Colonic mucosa (tissue), 4 donors: ENCODE results near the gene ALPK3. TPM values are rescaled to one million over a fixed set of nuclear protein-coding genes. Genes with fewer than 3 reads are reported as not detected.

Experiments used
- DNase-seq: peaks from one replicate; pipeline ENCODE4 v3.0.0-alpha.2; 2020
- H3K27ac ChIP-seq: fragments of 200-600 bp; one replicate; pipeline ENCODE4 v1.8.0; 2021
- H3K27me3 ChIP-seq: fragments of 200-600 bp; one replicate; pipeline ENCODE4 v1.8.0; 2021
- H3K36me3 ChIP-seq: fragments of 200-600 bp; one replicate; pipeline ENCODE4 v1.8.0; 2021
- H3K4me1 ChIP-seq: fragments of 200-600 bp; one replicate; pipeline ENCODE4 v1.8.0; 2021; ENCODE audit warnings: mild to moderate bottlenecking
- H3K4me3 ChIP-seq: fragments of 200-600 bp; one replicate; pipeline ENCODE4 v1.8.0; 2021
- H3K9ac ChIP-seq, 2 donors: one replicate each; pipeline ENCODE4 v1.7.0; 2013; ENCODE audit warnings: control low read depth in 2 of 2, low read depth in 2 of 2, low read length in 2 of 2
- H3K9me3 ChIP-seq: fragments of 200-600 bp; one replicate; pipeline ENCODE4 v1.8.0; 2021
- CTCF ChIP-seq: fragments of 200-600 bp; IDR thresholded peaks from one replicate; pipeline ENCODE4 v1.8.0; 2022; ENCODE audit warnings: antibody characterized with exemption, mild to moderate bottlenecking
- intact Hi-C: fragments of 100-400 bp; cut with DNase I; formaldehyde crosslinking; loops from one replicate; pipeline ENCODE4 v1.14.1; 2022
- total RNA-seq, 2 donors: library from RNA; stranded (reverse); fragmentation: NEBNext Ultra II Directional in 1 of 2; extraction: Animal tissue kit (Norgen Biotek cat#: 25700) in 1 of 2; gene quantifications; one replicate each; pipeline ENCODE4 v1.2.1, GENCODE V29; 2021
- donor health status: healthy.
- donor health status: DM: no; HTN: no; CAD: no.
- donor health status: DM: no; HTN: no; CAD: no.

ALPK3 gene
- total RNA-seq, 2 donors from 2014 or later = 0.74 to 2.4 TPM

GRCh38 chr15:84813435-84813834, 3.7 kb upstream of the ALPK3 start:
- Histone ChIP-seq H3K27me3 (no peaks in the 10 kb centered on the region), H3K9ac (no peak overlapping the region), H3K27ac (no peak overlapping the region), H3K4me1 (no peaks in the 10 kb centered on the region), H3K36me3 (no peaks in the 10 kb centered on the region), H3K9me3 (no peaks in the 10 kb centered on the region), H3K4me3 (no peak overlapping the region)
- TF ChIP-seq CTCF = no peak
- DNase-seq = no peak
- intact Hi-C loops = no loop called here

DNA sequence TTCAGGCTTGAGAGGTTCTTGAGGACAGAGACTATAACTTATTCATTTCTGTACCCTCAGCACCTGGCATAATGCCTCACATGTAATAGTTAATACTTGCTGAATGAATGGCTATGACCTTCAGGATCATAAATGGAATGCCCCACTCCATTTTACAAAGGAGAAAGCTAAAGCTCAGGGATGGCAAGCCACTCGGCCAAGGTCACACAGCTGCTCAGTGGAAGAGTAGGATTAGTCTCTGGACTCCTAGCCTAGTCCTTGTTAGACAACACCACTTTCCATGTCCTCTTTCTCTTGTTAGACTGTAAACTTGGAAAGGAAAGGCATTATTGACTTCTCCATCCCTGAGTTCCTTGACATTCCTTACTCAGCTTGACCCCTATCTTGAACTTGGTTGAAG, 3.2 kb upstream of the ALPK3 start:
- no peak for DNase-seq
- no peak overlapping the region for H3K9ac ChIP-seq
- no peaks in the 10 kb centered on the region for H3K36me3 ChIP-seq
- no peak overlapping the region for H3K4me3 ChIP-seq
- no peak overlapping the region for H3K27ac ChIP-seq
- H3K27me3 ChIP-seq = no peaks in the 10 kb centered on the region
- no peaks in the 10 kb centered on the region for H3K9me3 ChIP-seq
- H3K4me1 ChIP-seq = no peaks in the 10 kb centered on the region
- TF ChIP-seq CTCF = no peak
- intact Hi-C loops = no loop called here

- no peaks in the 10 kb centered on the region for H3K27me3 ChIP-seq
- intact Hi-C loops = no loop called here
- no peak overlapping the region for H3K4me3 ChIP-seq
- no peak for DNase-seq
- no peak for TF ChIP-seq CTCF
- H3K9ac ChIP-seq = no peak overlapping the region
- H3K9me3 ChIP-seq = no peaks in the 10 kb centered on the region
- no peak overlapping the region for H3K27ac ChIP-seq
- H3K36me3 ChIP-seq = no peaks in the 10 kb centered on the region
- no peaks in the 10 kb centered on the region for H3K4me1 ChIP-seq
Measured at GRCh38 chr15:84814916-84815315, 2.2 kb upstream of the ALPK3 start.

DNA sequence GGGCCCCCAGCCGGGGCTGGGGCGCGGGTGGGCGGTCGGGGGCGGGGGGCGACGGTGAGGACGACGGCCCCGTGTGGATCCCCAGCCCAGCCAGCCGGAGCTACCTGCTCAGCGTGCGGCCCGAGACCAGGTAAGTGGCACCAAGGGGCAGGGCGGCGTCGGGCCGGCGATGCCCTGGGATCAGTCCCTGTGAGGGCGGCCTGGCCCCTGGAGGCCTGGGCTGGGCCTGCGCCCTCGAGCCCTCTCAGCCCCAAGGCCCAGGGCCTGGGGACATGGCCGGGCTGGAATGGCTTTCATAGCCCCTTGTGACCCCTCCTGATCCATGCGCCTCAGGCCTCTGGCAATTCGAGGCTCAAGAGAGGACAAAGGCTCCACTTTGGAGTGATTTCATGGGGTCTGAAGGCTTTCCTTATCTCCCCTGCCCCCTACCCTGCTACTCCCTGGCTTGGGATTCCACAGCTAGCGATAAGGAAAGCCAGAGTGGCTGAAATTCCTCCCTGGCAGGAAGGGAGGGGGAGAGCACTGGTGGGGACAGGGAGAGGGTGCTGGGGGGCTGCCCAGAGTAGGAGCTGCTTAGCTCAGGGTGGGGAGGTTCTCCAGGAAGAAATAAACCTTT, 418 bp downstream of the ALPK3 start:
- Histone ChIP-seq H3K36me3 (no peaks in the 10 kb centered on the region), H3K9me3 (no peaks in the 10 kb centered on the region), H3K27ac (no peak overlapping the region), H3K9ac (peak overlapping the region in 1 of 2 donors; percentile 58), H3K27me3 (no peaks in the 10 kb centered on the region), H3K4me1 (no peaks in the 10 kb centered on the region), H3K4me3 (peak overlapping the region; percentile 26)
- no peak for DNase-seq
- TF ChIP-seq CTCF = no peak
- intact Hi-C loops = no loop called here

DNA sequence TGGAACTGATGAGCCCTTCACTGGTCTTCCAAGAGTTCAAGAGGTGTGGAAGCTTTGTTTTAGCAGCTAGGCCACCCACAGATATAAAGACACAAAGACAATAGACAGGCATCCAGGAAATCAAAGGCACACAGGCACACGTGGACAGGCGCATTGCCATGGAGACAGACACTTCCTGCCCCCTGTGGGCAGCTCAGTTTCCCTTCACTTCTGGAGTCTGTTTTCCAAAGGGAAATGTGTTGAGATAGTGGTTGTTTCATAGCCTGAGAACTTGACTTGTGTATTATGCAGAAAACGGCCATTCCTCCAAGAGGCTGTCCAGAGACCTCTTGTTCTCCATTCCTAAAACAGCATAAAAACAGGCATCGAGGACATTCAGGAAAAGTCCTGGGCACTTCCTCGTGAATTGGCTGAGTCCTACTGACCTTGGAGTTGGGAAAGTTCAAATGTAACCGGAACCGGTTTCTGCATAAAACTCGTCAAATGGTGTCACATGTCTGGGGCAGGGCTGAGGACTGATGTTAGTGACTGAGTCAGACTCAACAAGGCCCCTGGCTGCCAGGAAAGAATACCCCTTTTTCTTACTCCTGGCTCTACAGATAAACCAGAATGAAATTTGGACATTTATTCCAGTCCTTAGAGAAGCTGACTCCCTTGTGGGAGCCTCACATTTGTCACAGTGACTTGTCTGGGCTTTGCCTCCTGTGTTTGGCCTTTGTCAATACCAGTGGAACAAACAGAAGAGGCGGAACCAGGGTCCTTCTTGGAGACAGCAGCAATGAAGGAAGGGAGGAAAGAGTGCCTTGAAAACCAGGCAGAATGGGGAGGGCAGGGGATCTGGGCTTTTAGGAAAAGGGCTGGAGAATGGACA, 1.3 kb downstream of the ALPK3 start:
- Histone ChIP-seq H3K36me3 (no peaks in the 10 kb centered on the region), H3K27me3 (no peaks in the 10 kb centered on the region), H3K9ac (no peak overlapping the region), H3K4me1 (no peaks in the 10 kb centered on the region), H3K27ac (no peak overlapping the region), H3K9me3 (no peaks in the 10 kb centered on the region), H3K4me3 (no peak overlapping the region)
- no peak for DNase-seq
- intact Hi-C loops = no loop called here
- TF ChIP-seq CTCF = no peak
